Dermis blood vessel endothelial cell (primary cell): ENCODE data around the gene ACSF3. TPM values are rescaled to one million over a fixed set of nuclear protein-coding genes. Genes with fewer than 3 reads are reported as not detected.
"Not testable (repeated sequence)": the region's sequence is repeated elsewhere in the genome, so short reads cannot be mapped to it uniquely, and the experiment has no call there.

ENCODE experiments used
- DNase-seq: peaks from one replicate; pipeline ENCODE4 v3.0.0; 2010
- total RNA-seq: library from RNA; depleted of rRNA; stranded (reverse); fragments of >200 nt; gene quantifications from 2 replicates; pipeline ENCODE4 v1.2.3, GENCODE V29; 2014

Gene ACSF3
- total RNA-seq, 1 donor from 2014 or later, result 27.2 TPM

- no peak for DNase-seq
Measured at GRCh38 chr16:89055894-89056555, 37.6 kb upstream of the ACSF3 start.

DNA sequence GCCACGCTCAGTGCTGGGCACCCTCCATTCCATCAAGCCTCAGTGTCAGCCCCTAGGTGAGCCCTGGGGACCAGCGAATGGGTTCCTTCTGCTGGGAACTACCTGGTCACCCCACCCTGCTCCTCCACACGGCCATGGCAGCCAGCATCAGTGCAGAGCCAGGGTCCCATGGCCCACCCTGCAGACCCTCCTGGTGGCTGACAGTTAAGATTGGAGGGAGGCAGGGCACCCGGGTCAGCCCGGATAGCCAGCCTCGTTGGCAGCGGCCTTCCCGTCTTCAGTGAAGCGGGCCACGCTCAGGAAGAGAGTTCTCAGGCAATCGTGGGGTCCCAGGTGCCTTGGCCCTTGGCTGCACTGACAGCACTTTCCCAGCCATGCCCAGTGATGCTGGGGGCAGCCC lies 37.1 kb upstream of the ACSF3 start:
- no peak for DNase-seq

DNA sequence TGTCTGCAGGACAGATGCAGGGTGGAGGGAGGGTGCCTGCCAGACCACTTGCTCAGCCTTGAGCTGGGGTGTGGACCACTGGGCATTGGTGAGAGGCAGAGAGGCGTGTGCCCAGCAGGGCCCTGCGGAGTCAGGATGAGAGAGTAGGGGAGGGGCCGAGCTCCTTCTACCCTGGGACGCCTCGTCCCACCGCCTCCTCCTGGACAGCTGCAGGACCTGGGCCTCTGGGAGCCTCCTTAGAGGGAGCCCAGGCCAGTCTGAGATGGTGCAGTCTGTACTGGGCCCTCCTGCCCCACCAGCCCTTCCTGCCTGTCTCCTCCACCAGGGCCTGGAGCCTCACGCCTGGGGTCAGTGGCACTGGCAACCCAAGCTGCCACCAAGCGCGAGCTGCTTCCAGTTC lies 35.9 kb upstream of the ACSF3 start:
- DNase-seq, result no peak

DNA sequence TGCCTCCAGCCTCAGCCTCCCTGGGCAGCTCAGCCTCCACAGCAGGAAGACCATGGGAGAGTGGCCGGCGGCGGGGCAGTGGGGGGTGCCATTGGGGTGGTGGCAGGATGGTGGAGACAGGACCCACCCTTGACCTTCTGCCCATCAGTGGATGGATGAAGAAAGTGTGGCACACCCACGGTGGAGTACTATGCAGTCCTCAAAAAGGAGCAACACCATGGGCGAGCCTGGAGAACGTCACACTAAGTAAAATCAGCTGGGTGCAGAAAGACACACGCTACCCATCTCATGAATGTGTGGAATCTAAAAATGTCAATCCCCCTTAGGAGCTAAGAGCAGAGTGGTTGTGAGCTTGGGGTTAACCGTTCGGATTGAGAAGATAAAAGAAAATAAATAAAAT lies 34.8 kb upstream of the ACSF3 start:
- no peak for DNase-seq

GRCh38 chr16:89060207-89060794 lies 33.4 kb upstream of the ACSF3 start:
- no peak for DNase-seq

- DNase-seq, result no peak
Measured at GRCh38 chr16:89061086-89061485, 32.6 kb upstream of the ACSF3 start.

DNA sequence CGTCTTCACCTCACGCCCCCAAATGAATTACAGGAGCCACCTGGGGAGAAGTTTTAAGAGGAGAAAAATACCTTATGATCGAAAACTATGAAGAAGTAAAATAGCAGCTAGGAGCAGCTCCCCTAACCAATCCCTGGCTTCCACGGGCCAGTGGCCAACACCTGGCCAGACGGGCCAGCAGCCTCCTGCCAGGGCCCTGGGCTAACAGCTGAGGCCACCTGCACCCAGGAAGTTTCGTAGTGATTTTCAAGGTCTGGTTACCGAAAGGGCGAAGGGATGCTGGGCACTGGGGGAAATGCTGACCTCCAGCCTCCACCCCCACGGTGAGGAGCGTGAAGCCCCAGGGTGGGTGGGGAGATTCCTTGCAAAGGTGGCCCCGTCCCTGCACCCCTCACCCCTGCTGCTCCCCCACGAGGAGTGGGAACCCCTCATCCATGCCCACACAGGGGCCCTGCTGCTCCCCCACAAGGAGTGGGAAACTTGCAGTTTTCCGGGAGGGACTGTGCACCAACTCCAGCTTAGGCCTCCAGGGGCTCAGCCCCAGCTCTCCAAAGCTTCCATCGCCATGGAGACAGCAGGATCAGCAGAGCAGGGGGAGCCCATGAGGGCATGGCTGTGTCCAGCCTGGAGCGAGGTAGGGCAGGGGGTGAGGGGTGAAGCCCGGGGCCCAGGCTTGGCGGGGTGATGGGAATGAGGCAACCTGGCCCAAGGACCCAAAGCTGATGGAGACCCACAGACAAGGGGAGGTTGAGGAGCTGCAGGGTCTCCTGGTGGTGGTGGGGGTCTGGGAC lies 31.9 kb upstream of the ACSF3 start:
- no peak for DNase-seq

DNA sequence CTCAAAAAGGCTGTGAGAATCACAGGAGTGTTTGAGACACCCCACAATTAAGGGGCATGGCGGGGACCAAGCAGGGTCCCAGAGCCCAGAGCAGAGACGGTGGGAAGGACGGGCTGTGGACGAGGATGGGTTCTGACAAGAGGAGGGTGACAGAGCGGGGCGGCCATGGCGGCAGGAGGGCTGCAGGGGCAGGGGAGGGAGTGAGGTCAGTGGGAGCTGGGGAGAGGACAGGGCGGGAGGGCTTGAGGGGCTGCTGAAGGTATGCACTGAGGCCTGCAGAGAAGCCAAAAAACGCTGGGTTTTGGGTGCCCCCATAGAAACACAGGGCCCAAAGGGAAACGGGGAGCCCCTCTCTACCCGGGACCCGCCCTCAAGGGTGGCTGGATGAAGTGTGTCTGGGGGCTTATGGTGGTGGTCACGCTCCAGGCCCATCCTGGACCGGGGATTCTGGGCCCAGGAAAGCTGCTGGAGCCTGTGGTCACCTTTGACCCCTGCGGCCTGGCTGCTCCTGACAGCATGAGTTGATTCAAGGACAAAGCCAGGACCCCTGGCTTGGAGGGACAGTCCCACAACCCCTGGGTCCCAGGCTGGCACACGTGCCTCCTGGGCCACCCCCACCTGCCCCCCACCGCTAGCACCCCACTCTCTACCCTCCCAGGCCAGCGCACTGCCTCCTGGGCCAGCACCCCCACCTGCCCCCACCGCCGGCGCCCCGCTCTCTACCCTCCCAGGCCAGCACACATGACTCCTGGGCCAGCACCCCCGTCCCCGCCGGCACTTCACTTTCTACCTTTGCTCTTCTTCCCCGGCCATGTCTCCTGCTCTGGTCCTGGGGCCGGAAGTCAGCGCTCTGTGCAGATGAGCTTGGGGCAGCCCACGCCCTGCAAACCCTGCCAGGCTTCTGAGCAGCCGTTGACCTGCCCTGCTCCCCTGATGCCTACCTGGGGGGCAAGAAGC lies 31.0 kb upstream of the ACSF3 start:
- DNase-seq, result no peak

GRCh38 chr16:89063768-89064320 lies 29.8 kb upstream of the ACSF3 start:
- DNase-seq, result no peak

- DNase-seq, result no peak
Measured at GRCh38 chr16:89064606-89065457, 28.8 kb upstream of the ACSF3 start.

- DNase-seq, result no peak
Measured at GRCh38 chr16:89065458-89065822, 28.2 kb upstream of the ACSF3 start.

DNA sequence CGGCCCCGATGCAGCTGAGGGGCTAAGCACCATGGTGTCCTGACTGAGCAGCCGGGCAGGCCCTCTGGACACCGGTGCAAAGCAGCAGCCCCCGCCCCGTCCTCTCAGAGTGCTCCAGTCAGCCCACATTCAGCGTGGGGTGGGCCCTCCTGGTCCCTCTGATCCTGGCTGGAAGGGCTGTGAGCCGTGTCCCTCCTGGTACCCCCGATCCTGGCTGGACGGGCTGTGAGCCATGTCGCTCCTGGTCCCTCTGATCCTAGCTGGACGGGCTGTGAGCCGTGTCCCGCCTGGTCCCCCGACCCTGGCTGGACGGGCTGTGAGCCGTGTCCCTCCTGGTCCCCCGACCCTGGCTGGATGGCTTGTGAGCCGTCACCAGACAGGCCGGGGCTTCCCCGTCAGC lies 26.9 kb upstream of the ACSF3 start:
- no peak for DNase-seq

GRCh38 chr16:89067677-89068443 lies 25.8 kb upstream of the ACSF3 start:
- no peak for DNase-seq

DNA sequence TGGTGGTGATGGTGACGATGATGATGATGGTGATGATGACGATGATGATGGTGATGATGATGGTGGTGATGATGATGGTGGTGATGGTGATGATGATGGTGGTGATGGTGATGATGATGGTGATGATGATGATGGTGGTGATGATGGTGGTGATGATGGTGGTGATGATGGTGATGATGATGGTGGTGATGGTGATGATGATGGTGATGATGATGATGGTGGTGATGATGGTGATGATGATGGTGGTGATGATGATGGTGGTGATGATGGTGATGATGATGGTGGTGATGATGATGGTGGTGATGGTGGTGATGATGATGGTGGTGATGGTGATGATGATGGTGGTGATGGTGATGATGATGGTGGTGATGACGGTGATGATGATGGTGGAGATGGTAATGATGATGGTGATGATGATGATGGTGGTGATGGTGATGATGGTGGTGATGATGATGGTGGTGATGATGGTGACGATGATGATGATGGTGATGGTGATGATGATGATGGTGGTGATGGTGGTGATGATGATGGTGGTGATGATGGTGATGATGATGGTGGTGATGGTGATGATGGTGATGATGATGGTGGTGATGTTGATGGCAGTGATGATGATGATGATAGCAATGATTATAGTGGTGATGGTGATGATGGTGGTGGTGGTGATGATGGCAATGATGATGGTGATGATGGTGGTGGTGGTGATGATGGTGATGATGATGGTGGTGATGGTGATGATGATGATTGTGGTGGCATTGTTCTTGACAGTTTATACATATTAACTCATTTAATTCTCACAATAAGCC lies 24.6 kb upstream of the ACSF3 start:
- DNase-seq, result not testable (repeated sequence)

- DNase-seq, result no peak
Measured at GRCh38 chr16:89069920-89070319, 23.7 kb upstream of the ACSF3 start.

- DNase-seq, result no peak
Measured at GRCh38 chr16:89070590-89070989, 23.1 kb upstream of the ACSF3 start.

DNA sequence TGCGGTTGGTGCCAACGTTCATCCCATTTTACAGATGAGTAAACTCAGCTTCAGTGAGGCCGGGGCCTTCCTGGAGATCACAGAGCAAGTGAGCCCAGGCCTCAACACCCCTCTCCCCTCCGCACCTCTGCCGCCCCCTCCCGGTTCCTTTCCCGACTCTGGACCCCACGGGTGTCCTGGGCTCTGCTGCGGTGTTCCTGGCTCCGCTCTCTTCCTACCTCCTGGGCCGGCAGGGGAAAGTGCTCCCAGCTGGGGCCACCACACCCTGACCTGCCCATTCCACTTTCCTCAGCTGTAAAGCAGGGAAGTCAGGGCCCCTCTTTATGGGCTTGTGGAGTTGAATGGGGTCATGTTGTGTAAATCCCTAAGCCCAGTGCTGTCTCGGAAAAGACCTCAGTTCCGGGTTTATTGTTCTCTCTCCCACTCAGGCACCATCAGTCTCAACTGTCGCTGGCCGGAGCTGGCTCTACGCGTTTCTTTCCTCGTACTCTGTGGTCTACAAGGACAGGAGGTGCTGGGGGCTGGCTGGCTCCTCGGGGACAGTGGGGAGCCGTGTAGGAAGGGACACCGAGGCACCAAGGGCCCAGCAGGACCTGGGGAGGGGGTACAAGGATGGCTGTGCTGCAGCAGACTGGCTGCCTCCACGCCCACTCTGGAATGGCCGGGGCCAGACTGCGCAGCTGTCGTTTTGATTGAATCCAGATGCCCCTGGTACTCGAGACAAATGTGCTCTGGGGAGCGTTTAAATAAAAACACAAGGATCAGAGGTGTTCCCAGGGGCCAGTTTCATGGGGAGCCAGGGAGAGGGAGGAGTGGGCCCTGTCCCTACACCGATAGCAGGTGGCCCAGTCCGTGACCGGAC lies 21.7 kb upstream of the ACSF3 start:
- peak; percentile 36 for DNase-seq

DNA sequence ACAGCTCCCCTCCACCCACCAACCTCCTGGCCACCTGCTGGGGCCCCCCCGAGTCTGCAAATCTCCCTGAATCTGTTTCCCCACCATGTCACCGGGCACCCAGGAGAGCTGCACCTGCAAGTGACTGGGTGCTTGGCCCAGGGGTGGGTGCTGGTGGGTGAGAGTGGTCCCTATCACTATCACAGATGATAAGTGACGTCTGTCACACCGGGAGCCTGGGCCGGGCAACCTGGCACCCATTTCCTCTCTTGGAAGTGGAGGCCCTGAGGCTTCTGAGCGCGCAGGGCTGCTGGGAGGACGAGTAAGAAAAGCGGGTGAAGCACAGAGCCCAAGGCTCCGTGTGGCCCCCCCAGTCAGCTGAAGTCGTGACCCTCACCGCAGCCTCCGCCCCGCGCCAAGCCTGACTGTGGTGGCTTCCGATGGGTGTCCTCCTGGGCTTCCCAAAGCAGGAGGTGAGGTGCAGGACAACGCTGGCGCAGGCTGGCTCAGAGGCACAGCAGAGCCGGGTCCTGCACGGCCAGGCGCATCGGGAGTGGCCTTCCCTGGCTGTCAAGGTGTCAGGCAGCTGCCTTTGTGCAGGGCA lies 21.0 kb upstream of the ACSF3 start:
- no peak for DNase-seq
